Activated CD4-positive, alpha-beta memory T cell treated with anti-CD3 and anti-CD28 coated beads, Interleukin-2, amount 10 ng/mL, durations not matched to agents 7 days and 5 days (primary cell): ENCODE measurements around the gene HOXB8. TPM values are rescaled to one million over a fixed set of nuclear protein-coding genes. Genes with fewer than 3 reads are reported as not detected.

Experiments
- CTCF ChIA-PET: fragments of 350-600 bp; sonication (Branson Sonifier 250); formaldehyde crosslinking; loops from one replicate; lab custom pipeline; 2021; ENCODE audit warnings: antibody characterized with exemption, inconsistent platforms; lab: Charles Lee
- POLR2A ChIA-PET: fragments of 350-600 bp; sonication (Branson Sonifier 250); formaldehyde crosslinking; loops from one replicate; lab custom pipeline; 2021; ENCODE audit warnings: antibody characterized with exemption; lab: Charles Lee
- DNase-seq: peaks from one replicate; pipeline ENCODE4 v3.0.0-alpha.2; 2020
- H3K27ac Mint-ChIP-seq: one replicate; pipeline ENCODE4 v1.8.0; 2021; ENCODE audit warnings: mild to moderate bottlenecking, mixed read lengths
- H3K27me3 Mint-ChIP-seq: one replicate; pipeline ENCODE4 v1.8.0; 2021; ENCODE audit warnings: mixed read lengths
- H3K36me3 Mint-ChIP-seq: one replicate; pipeline ENCODE4 v1.8.0; 2021; ENCODE audit warnings: low read depth, mixed read lengths
- H3K4me1 Mint-ChIP-seq: one replicate; pipeline ENCODE4 v1.8.0; 2021; ENCODE audit warnings: mixed read lengths
- H3K4me3 Mint-ChIP-seq: one replicate; pipeline ENCODE4 v1.8.0; 2021; ENCODE audit warnings: mild to moderate bottlenecking, mixed read lengths
- H3K9me3 Mint-ChIP-seq: one replicate; pipeline ENCODE4 v1.8.0; 2021; ENCODE audit warnings: mixed read lengths
- total RNA-seq, 2 experiments: library from RNA; stranded (reverse); gene quantifications; one replicate each; pipeline ENCODE4 v1.2.3, GENCODE V29; 2021

HOXB8 gene
- total RNA-seq, 2 experiments from 2014 or later = not detected

DNA sequence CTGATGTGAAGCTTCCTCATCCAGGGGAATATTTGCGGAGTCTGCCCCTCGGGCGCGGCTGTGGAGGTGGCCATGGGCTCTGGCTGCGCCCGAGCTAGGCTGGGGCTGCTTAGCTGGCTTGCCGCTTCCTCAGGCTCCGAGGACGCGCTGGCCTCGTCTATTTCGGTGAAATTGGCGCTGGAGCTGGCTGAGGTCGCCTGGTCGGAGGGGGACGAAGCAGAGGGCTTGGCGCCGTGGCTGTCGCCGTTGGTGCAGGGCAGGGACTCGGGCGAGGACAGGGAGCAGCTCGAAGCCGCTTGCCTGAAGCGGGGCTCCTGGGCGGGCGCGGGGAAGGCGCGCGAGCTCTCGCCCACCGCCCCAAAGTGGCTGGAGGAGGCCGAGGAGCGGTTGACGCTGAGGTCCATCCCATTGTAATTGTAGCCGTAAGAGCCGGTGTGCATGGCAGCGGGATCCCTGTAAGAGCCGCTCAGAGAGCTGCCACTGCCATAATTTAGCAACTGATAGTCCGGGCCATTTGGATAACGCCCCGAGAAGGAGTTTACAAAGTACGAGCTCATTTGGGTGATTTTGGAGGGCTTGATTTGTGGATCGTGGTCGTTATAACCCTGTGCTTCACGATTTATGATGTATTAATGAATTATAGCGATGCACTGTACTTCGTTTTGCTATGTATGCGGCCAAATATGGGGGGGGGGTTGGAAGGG is 21.8 kb downstream of the HOXB8 start, which contains the start of gene HOXB5:
TSS of gene HOXB5 (minus strand) at position 654 of the 704 bp plus-strand sequence. CDS start at position 557, 97 bp downstream.
- Mint-ChIP-seq H3K27ac (no peak within 1 kb of the TSS), H3K4me3 (peak within 1 kb of the TSS; percentile 71), H3K27me3 (peaks cover 86% of the 10 kb centered on the region), H3K36me3 (no peaks in the 10 kb centered on the region), H3K4me1 (peaks cover 46% of the 10 kb centered on the region), H3K9me3 (no peaks in the 10 kb centered on the region)
- CTCF ChIA-PET = interaction anchor here (0.6 to 5.8 kb wide), 60 partner anchors 10 to 568 kb away, joined by 3 to 62 read pairs (median 4); no protein-coding TSS in a partner anchor
- POLR2A ChIA-PET = interaction anchor here (0.5 to 2.0 kb wide), 13 partner anchors 8 to 458 kb away, joined by 3 to 7 read pairs (median 4); no protein-coding TSS in a partner anchor
- peak; percentile 44 for DNase-seq

DNA sequence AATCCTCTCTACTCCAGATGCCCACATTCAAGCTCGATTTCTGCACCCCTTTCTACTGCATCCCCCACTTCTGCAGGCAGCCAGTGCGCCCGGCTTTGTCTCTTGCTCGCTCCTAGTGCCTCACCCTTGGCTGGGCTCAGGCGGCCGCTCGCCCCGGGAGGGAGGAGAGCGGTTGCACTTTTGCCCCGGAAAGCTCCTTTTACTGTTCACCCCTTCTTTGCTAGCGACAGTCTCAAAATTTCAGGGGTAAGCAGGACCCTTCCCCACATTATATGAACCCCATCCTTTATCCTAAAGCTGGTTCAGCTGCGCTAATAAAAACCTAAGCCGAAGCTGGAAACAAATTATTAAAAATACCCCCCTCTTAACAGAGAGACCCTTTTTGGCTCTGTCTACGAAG is 22.5 kb downstream of the HOXB8 start:
- Mint-ChIP-seq H3K36me3 (no peaks in the 10 kb centered on the region), H3K4me3 (peak overlapping the region; percentile 71), H3K27me3 (peaks cover 84% of the 10 kb centered on the region), H3K4me1 (peaks cover 43% of the 10 kb centered on the region), H3K27ac (no peak overlapping the region), H3K9me3 (no peaks in the 10 kb centered on the region)
- DNase-seq = no peak
- CTCF ChIA-PET = interaction anchor here (0.7 to 5.8 kb wide), 48 partner anchors 10 to 567 kb away, joined by 3 to 62 read pairs (median 4); no protein-coding TSS in a partner anchor
- POLR2A ChIA-PET = interaction anchor here (0.5 to 2.0 kb wide), 11 partner anchors 9 to 457 kb away, joined by 3 to 7 read pairs (median 4); no protein-coding TSS in a partner anchor

DNA sequence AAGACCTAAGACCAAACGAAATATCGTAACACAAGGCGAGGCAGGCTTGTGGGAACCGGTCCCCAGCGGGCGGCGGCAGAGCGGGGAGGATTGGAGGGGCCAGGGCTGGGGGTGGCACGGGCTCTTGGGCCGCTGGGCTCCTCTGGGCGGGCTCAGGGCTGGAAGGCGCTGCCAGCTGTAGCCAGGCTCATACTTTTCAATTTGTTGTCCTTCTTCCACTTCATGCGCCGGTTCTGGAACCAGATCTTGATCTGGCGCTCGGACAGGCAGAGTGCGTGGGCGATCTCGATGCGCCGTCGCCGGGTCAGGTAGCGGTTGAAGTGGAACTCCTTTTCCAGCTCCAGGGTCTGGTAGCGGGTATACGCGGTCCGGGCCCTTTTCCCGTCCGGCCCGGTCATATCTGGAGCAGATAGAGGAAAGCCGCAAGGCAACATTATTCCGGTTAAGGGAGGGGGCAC is 23.0 kb downstream of the HOXB8 start:
- Mint-ChIP-seq H3K27me3 (peaks cover 84% of the 10 kb centered on the region), H3K27ac (no peak overlapping the region), H3K36me3 (no peaks in the 10 kb centered on the region), H3K9me3 (no peaks in the 10 kb centered on the region), H3K4me1 (peaks cover 43% of the 10 kb centered on the region), H3K4me3 (no peak overlapping the region)
- ChIA-PET POLR2A (interaction anchor here (1.0 to 2.0 kb wide), 6 partner anchors 9 to 240 kb away, joined by 3 to 7 read pairs (median 4); no protein-coding TSS in a partner anchor), CTCF (interaction anchor here (1.1 to 5.8 kb wide), 14 partner anchors 21 to 567 kb away, joined by 4 to 62 read pairs (median 14); no protein-coding TSS in a partner anchor)
- DNase-seq = no peak

DNA sequence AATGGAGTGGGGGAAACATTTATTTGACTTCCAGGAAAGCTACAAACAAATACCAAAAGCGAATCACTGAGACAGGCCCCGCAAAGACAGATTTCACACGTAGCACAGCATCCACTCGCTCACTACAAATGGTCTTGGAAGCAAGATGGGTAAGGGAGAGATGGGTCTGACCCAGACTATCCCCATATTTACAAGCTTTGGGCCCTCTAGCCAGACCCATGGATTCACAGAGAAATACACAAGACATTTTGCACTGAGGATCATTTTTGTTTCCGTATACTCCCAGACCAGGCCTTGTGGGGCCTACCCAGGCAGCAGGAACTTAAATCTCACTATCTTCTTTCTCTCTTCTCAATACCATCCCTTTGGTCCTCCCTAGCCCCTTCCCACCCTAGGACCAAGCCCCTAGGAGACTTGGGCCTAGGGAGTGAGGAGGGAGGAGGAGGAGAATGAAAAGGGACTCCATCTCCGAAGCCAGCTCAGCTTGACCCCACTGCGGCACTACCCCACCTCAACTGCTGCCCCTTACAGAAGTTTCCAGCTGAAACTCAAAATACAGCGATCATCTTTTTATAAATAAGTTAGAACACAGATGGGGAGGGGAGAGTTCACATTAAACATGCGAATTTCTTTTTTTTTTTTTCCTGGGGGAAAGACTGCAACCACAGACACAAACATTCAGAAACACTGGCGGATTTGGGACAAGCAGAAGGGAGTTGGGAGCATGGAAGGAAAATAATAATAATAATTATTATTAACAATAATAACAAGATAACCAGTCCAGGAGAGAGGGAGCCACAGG is 23.6 kb downstream of the HOXB8 start:
- ChIA-PET POLR2A (interaction anchor here (0.8 to 1.9 kb wide), 4 partner anchors 22 to 258 kb away, joined by 3 to 8 read pairs (median 6); no protein-coding TSS in a partner anchor), CTCF (interaction anchor here (0.7 to 5.8 kb wide), 8 partner anchors 99 to 511 kb away, joined by 3 to 62 read pairs (median 16); no protein-coding TSS in a partner anchor)
- H3K4me1 Mint-ChIP-seq = peaks cover 43% of the 10 kb centered on the region
- H3K4me3 Mint-ChIP-seq = no peak overlapping the region
- no peaks in the 10 kb centered on the region for H3K36me3 Mint-ChIP-seq
- no peak for DNase-seq
- H3K27ac Mint-ChIP-seq = no peak overlapping the region
- H3K27me3 Mint-ChIP-seq = peaks cover 84% of the 10 kb centered on the region
- no peaks in the 10 kb centered on the region for H3K9me3 Mint-ChIP-seq

DNA sequence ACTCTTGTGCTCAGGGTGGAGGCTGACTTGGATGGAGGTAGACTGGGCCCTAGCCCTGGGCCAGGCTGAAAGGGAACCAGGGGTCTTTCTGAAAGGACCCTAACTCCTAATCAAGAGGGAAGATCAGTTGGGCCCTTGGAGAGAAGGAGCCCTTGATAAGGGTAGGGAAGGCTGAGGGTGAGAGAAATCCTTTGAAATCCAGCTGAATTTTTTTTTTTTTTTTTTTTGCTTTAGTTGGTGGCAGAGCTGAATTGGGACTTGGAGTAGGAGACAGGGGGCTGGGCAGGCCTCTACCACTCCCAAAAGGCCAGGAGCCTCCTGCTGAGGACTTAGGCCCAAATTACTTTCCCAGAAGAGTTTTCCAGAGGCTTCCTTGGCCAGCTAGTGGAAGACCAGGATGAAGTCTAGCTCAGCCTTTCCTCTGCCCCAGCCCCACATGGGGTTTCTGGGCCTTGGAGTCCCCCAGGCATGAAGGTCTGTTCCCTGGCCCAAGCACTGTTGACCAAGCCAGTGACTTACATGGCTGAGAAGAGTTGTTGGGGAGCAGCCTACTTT is 24.4 kb downstream of the HOXB8 start:
- no peak for DNase-seq
- ChIA-PET POLR2A (interaction anchor here (1.4 to 1.9 kb wide), 2 partner anchors 255 to 257 kb away, joined by 3 to 8 read pairs; no protein-coding TSS in a partner anchor), CTCF (interaction anchor here (0.7 to 5.8 kb wide), 5 partner anchors 98 to 510 kb away, joined by 3 to 62 read pairs (median 5); no protein-coding TSS in a partner anchor)
- Mint-ChIP-seq H3K27me3 (peaks cover 85% of the 10 kb centered on the region), H3K4me1 (peaks cover 46% of the 10 kb centered on the region), H3K4me3 (no peak overlapping the region), H3K9me3 (no peaks in the 10 kb centered on the region), H3K27ac (no peak overlapping the region), H3K36me3 (no peaks in the 10 kb centered on the region)

DNA sequence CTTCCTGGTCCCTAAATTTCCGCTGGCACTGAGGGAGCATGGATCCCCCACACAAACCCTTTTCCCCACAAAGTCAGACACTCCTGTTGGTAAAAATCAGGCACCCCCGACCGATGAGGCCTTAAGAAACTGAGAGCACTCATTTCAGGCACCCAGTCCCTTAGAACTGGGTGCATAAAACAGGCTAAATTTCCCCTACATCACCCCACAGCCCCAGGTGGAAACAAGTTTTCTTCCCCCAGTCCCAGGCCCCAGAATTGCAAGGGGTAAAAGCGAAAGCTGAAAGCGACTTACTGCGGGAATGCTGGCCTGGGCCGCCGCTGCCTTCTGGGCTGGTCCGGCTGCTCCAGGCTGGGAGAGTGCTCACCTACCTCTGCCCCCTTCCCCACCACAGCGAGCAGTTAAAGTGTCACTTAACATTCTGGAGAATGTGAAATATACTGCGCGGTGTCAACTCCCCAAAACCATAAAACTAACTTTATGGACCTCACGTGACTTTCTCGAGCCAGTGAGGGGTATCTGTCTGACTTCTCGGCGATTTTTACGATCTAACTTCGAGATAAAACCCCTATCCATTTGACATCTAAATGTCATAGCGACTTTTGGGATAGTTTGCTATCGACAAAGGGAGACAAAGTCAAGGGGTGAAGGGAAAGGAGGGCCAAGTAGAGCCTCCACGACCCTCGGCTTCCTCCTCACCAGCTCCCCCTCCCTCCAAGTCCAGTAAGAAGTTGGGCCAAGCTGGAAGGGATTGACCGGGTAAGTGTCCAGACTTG is 25.1 kb downstream of the HOXB8 start, which contains the start of gene HOXB3:
TSS of gene HOXB3 (minus strand) at position 411 of the 776 bp plus-strand sequence. CDS start 37,767 bp downstream, outside the sequence.
- no peaks in the 10 kb centered on the region for H3K36me3 Mint-ChIP-seq
- POLR2A ChIA-PET = interaction anchor here (1.4 to 1.9 kb wide), 2 partner anchors 254 to 256 kb away, joined by 3 to 8 read pairs; no protein-coding TSS in a partner anchor
- H3K4me1 Mint-ChIP-seq = peaks cover 48% of the 10 kb centered on the region
- no peak within 1 kb of the TSS for H3K27ac Mint-ChIP-seq
- DNase-seq = no peak
- no peak within 1 kb of the TSS for H3K4me3 Mint-ChIP-seq
- CTCF ChIA-PET = interaction anchor here (0.9 to 5.8 kb wide), 4 partner anchors 97 to 431 kb away, joined by 3 to 62 read pairs (median 8); no protein-coding TSS in a partner anchor
- peaks cover 79% of the 10 kb centered on the region for H3K27me3 Mint-ChIP-seq
- H3K9me3 Mint-ChIP-seq = no peaks in the 10 kb centered on the region

DNA sequence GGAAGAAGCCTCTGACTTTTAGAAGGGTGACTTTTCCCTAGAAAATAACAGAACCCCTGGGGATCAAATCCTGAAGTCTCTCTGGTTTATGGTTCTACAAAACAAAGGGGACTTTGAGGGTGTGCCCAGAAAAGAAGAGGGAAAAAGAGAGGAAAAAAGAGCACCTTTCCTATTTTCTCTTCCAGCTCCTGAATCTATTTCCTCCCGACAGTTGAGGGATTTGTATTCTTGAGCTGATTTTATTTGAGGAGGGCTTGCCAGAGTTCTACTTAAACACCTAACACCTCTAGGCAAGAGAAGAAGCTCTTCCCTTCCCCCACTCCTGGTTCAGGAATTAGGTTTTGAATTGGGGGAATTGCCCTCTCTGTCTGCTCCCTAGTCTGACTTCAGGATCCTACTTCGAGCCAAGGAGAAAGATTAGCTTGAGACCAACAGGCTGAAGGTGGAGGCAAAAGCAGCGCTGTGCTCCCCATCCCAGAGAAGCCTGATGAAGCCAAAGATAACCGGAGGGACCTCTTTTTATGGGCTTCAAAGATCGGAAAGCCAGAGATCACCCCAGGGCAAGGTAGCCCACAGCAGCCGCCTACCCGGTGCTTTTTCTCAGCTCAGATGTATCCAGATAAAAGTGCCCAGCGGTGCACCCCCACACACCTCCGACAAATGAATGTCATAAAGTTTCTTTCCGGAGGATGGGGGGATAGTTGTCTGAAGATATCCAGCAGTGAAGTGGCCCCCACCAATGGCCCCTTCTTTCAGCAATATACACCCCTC is 25.8 kb downstream of the HOXB8 start:
- Mint-ChIP-seq H3K27me3 (peaks cover 78% of the 10 kb centered on the region), H3K36me3 (no peaks in the 10 kb centered on the region), H3K9me3 (no peaks in the 10 kb centered on the region), H3K4me1 (peaks cover 55% of the 10 kb centered on the region), H3K4me3 (no peak overlapping the region), H3K27ac (no peak overlapping the region)
- ChIA-PET POLR2A (interaction anchor here (0.6 to 1.4 kb wide), 2 partner anchors 253 to 294 kb away, joined by 3 read pairs; no protein-coding TSS in a partner anchor), CTCF (interaction anchor here (1.0 to 2.5 kb wide), 5 partner anchors 29 to 281 kb away, joined by 3 to 12 read pairs (median 5); no protein-coding TSS in a partner anchor)
- DNase-seq = no peak

DNA sequence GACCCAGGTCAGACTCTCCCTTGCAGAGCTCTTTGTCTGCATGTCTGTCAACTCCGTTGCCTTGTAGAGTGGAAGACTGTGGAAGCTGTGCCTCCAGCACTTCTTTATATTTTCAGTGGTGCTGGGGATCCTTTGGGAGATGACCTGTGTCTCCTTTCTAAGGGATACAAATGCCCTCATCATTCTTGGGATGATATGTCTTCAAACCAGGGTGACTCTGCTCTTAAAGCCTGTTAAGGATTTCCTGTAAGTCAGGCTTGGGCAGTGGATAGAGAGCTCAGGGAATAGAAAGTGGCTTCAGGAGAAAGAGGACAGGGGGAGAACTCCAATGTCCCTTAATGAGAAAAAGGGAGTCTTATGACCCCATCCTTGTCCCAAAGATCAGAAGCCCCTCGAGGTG is 26.6 kb downstream of the HOXB8 start:
- no peak overlapping the region for H3K27ac Mint-ChIP-seq

DNA sequence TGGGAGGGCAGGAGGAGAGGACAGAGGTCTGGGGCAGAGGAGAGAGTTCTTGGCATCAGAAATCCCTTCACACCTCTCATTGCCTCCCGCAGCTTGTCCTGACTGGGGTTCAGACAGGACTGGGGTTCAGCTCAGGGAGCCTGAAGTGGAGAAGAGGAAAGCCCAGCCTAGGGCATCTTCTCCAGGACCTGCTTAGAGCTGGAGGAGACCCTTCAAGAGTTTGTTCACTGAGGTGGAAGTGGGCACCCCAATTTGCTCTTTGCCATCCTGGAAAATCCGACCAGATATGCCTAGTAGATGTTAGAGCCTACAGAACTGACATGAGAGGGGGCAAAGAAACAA is 27.0 kb downstream of the HOXB8 start:
- Mint-ChIP-seq H3K4me3 (no peak overlapping the region), H3K9me3 (no peaks in the 10 kb centered on the region), H3K4me1 (peaks cover 46% of the 10 kb centered on the region), H3K36me3 (no peaks in the 10 kb centered on the region), H3K27ac (no peak overlapping the region), H3K27me3 (peaks cover 78% of the 10 kb centered on the region)
- ChIA-PET POLR2A (interaction anchor here (0.7 to 1.2 kb wide), 6 partner anchors 13 to 236 kb away, joined by 3 to 4 read pairs (median 3); partner anchors contain the start of gene HOXB9), CTCF (interaction anchor here (0.5 to 2.5 kb wide), 10 partner anchors 30 to 435 kb away, joined by 3 to 12 read pairs (median 4); no protein-coding TSS in a partner anchor)
- no peak for DNase-seq

More for the DNA sequence above, 26.6 kb downstream of the HOXB8 start:
- ChIA-PET POLR2A (interaction anchor here (0.6 to 1.2 kb wide), 2 partner anchors 38 to 293 kb away, joined by 3 read pairs; partner anchors contain the start of gene HOXB9), CTCF (interaction anchor here (0.6 to 2.5 kb wide), 7 partner anchors 30 to 435 kb away, joined by 3 to 12 read pairs (median 4); no protein-coding TSS in a partner anchor)
- H3K4me3 Mint-ChIP-seq = no peak overlapping the region
- no peaks in the 10 kb centered on the region for H3K36me3 Mint-ChIP-seq
- peaks cover 78% of the 10 kb centered on the region for H3K27me3 Mint-ChIP-seq
- H3K9me3 Mint-ChIP-seq = no peaks in the 10 kb centered on the region
- H3K4me1 Mint-ChIP-seq = peaks cover 51% of the 10 kb centered on the region
- no peak for DNase-seq

DNA sequence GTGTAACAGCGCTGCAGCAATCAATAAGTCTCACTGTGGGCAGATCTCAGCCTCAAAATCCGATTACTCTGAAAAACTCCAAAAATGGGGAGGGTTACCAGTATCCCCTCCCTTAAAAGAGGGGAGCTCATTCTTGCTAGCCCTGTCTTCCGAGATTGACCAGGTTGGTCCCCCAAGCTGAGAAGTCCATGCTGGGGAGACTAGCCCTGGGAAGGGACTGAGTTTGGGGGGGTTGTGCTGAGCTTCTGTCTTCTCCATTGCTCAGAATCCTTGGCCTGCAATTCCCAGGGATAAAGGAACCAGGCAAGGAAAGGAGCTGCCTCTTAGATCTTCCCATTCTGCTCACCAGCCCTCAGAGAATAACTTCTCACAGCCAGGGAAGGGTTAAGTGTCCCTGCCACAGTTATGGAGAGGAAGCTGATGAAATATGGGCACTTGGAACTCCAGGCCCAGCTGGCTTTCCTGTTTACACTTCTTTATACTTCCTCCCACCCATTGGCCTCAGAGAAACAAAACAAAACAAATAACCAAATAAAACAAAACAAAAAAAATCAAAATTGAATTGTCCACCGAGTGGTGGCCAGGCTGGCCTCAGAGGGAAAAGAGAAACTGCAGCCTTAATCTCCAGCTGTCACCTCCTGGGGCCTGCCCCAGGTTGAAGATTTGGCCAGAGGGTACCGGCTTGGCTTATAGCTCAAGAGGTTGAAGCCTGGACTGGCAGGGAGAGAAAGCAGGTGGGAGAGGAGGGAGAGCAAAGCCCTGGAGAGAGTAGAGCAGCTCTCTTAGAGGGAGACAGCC is 27.6 kb downstream of the HOXB8 start:
- POLR2A ChIA-PET = interaction anchor here (0.7 to 1.2 kb wide), 6 partner anchors 14 to 235 kb away, joined by 3 to 4 read pairs (median 3); partner anchors contain the start of gene HOXB9
- Mint-ChIP-seq H3K27ac (no peak overlapping the region), H3K27me3 (peaks cover 79% of the 10 kb centered on the region), H3K4me1 (peaks cover 45% of the 10 kb centered on the region), H3K36me3 (no peaks in the 10 kb centered on the region), H3K9me3 (no peaks in the 10 kb centered on the region), H3K4me3 (no peak overlapping the region)
- no peak for DNase-seq
- CTCF ChIA-PET = interaction anchor here (0.5 to 2.5 kb wide), 10 partner anchors 31 to 328 kb away, joined by 3 to 12 read pairs (median 3); no protein-coding TSS in a partner anchor
